T follicular helper cell (primary cell): ENCODE results near the gene DCAF6.

Experiments used
- DNase-seq: peaks from one replicate; pipeline ENCODE4 v3.0.0-alpha.2; 2020; ENCODE audit warnings: low read depth

The DCAF6 gene

DNA sequence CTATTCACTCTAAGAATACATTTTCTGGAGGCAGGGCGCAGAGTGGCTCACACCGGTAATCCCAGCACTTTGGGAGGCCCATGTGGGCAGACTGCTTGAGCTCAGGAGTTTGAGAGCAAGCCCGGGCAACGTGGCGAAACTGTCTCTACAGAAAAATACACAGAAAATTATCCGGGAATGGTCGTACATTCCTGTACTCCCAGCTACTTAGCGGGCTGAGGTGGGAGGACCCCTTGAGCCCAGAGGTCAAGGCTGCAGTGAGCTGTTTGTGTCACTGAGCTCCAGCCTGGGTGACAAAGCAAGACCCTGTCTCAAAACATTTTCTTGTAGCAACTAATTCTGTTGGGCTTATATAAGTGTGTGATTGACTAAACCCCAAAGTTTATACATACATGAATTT lies 169.8 kb downstream of the DCAF6 start:
- no peak for DNase-seq

DNA sequence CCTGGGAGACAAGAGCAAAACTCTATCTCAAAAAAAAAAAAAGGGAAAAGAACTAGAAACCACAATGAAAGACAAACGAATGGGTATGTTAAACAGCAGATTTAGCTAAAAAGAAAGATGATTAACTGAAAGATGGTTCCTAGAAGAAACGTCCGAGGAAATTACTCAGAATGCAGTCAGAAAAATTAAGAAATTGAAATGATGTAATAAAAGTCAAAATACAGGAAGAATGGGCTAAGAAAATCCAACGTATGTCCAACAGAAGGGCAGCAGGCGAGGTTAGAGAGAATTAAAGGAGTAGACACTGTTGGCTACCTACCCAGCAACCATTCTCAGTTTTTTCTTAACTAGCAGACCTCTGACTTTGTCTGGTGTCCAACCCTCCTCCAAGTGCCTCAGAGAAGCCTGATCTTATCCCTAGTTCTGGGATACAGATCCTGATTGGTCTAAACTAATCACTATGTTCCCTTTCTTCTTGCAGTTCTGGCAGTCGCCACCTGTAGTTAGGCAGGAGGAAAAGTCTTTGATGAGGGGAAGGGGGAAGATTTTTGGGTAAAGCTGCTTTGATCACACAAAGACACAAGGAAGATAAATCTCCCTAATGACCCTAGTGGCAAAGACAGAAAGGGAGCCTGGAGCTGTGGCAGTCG lies 174.5 kb downstream of the DCAF6 start:
- DNase-seq = no peak

DNA sequence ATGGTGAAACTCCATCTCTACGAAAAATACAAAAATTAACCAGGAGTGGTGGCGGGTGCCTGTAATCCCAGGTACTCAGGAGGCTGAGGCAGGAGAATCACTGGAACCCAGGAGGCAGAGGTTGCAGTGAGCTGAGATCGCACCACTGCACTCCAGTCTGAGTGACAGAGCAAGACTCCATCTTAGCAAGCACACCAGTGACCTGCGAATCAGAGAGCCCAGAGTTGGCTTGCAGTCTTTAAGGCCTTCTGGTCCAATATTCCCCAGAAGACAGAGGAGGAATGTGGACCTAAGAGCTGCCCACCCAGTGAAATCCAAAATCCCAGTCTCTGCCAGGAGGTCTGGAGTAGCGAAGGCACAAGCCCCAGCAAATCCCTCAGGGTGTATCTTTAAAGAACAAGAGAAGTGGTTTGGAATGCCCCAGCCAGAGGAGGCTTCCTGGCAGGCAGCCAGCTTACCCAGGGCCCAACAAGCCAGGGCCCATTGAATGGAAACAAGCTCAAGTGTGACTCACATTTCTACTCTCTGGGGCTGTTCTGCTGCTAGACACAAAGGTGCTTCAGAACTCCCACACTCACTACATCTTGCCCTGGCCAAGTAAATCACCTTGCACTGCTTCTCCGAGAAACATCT lies 176.3 kb downstream of the DCAF6 start:
- no peak for DNase-seq

DNA sequence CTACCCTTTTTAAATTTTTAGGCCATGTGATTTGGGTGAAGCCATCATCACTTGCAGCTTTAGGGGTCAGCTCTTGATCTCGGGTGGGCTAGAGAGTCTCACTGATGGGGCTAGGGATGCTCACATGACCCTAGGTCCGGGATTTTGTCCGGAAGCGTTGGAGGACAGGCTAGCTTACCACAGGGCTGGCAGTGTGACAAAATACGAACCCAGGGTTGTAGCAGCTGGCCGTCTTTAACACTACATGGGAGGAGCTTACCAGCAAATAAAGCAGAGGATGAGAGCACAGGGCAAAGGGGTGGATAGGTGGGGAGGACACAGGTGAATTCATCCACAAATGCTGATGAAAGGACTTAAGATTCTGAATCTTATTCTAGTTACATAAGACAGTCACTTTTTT lies 178.4 kb downstream of the DCAF6 start:
- DNase-seq = no peak

DNA sequence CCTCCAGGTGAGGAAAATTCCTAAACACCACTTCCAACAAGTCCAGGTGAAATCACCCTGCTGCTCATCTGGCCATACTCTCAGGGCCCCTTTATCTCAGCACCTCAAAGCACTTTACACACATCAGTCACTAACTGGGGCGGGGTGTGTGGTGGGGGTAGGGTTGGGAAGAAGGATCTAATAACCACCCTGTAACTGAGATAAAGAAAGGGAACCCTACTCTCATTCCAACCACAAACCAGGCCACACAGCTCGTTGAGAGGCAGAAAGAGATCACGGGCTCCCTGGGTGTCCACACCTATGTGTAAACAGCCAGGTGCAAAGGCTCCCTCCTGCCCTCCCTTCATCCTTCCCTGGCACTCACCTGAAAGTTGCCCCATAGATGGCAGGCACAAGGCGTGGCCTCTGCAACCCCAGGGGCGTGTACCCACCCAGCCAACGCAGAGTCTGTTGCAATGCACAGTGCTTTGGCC lies 179.9 kb downstream of the DCAF6 start:
- no peak for DNase-seq

DNA sequence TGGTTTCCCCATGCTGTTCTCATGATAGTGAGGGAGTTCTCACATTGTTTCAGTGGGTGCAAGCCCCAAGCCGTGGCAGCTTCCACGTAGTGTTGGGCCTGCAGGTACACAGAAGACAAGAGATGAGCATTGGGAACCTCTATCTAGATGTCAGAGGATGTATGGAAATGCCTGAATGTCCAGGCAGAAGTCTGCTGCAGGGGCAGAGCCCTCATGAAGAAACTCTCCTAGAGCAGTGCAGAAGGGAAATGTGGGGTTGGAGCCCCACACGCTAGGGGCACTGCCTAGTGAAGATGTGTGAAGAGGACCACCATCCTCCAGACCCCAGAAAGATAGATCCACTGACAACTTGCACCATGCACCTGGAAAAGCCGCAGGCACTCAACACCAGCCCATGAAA lies 183.3 kb downstream of the DCAF6 start:
- no peak for DNase-seq

DNA sequence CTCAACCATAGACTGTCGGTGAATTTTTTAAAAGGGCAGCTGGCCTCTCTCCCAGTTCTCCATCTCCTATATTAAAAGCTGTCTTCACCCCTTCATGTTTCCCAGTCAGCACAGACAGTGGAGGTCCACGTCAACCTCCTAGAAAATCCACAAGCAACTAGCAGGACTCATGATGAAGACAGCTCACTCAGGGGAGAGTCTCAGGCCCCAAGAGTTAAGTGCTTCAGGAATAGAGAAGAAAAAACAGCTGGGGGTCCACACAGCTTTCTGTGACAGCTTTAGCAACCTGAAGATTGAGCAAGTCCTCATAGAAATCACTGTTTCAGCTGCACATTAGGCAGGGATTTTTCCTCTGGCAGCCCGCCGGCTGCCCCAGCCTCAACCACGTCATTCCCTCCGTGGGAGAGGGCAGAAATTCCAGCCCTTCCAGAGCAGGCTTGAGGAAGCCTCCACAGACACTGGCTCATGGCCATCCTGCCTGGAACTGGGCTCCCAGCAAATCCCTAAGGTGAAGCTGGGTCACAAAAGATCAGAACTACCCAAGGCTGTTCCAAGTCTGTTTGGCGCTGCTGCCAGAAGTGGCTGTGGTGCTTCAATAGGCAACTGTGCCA lies 185.0 kb downstream of the DCAF6 start:
- DNase-seq = no peak

DNA sequence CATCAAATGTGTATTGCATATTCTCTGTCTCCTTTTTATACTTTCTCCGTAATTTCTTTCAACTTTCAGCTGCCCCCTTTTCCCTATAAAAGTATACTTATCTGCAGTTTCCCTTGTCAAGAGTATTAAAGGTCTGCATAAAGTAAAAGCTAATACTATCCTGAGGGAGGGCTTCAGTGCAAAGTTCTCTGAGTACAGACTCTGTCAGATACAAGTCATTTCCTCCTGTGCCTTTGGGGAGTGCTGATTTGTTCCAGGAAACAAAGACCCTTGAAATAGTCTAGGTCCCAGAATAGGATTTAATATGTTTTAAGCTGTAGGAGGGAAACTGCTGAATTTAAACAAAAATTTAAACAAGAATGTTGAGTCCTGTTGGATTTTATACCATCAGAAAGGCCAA lies 188.6 kb downstream of the DCAF6 start:
- no peak for DNase-seq
